Large intestine (tissue), 3 donors: ENCODE data around the gene LTBP1. TPM values are rescaled to one million over a fixed set of nuclear protein-coding genes. Genes with fewer than 3 reads are reported as not detected.

Source experiments
- DNase-seq, 2 donors: peaks; one replicate each; pipeline versions ENCODE4 v3.0.0 to v3.0.0-alpha.2; 2013
- H3K27ac ChIP-seq: one replicate; pipeline ENCODE4 v1.5.1; 2013; ENCODE audit warnings: low read length
- H3K27me3 ChIP-seq: 2 replicates; pipeline ENCODE4 v1.6.1; 2013; ENCODE audit warnings: low read length; ENCODE audit not compliant: control insufficient read depth, insufficient read depth
- H3K36me3 ChIP-seq: 2 replicates; pipeline ENCODE4 v1.6.1; 2013; ENCODE audit warnings: low read length; ENCODE audit not compliant: control insufficient read depth, insufficient read depth
- H3K4me1 ChIP-seq: one replicate; pipeline ENCODE4 v1.6.1; 2013; ENCODE audit warnings: low read length; ENCODE audit not compliant: control insufficient read depth, insufficient read depth
- H3K4me3 ChIP-seq: one replicate; pipeline ENCODE4 v1.5.1; 2013; ENCODE audit warnings: low read length
- H3K9me3 ChIP-seq: one replicate; pipeline ENCODE4 v1.6.1; 2013; ENCODE audit warnings: mild to moderate bottlenecking, low read depth, low read length, moderate library complexity; ENCODE audit not compliant: control insufficient read depth
- WGBS: methylation state at CpG from one replicate; pipeline ENCODE4 v1.1.5; 2013; ENCODE audit warnings: low lambda C conversion rate; ENCODE audit not compliant: insufficient coverage; 5-methylcytosine and 5-hydroxymethylcytosine counted together
- polyA plus RNA-seq: library from polyadenylated mRNA; unstranded; fragments of 120-200 nt; gene quantifications from one replicate; pipeline ENCODE4 v1.2.1, GENCODE V29; 2013

The LTBP1 gene
- polyA plus RNA-seq, 1 donor: 22.9 TPM

- no CpG with 5 or more reads among the region's 7 CpGs for WGBS
- DNase-seq: peak in 1 of 2 donors; percentile 24
- H3K27me3 ChIP-seq: no peaks in the 10 kb centered on the region
- no peaks in the 10 kb centered on the region for H3K9me3 ChIP-seq
- no peak overlapping the region for H3K4me3 ChIP-seq
- H3K36me3 ChIP-seq: no peaks in the 10 kb centered on the region
- no peaks in the 10 kb centered on the region for H3K4me1 ChIP-seq
- no peak overlapping the region for H3K27ac ChIP-seq
These were observed 344.7 kb downstream of the LTBP1 start for GRCh38 chr2:33291278-33292013.

DNA sequence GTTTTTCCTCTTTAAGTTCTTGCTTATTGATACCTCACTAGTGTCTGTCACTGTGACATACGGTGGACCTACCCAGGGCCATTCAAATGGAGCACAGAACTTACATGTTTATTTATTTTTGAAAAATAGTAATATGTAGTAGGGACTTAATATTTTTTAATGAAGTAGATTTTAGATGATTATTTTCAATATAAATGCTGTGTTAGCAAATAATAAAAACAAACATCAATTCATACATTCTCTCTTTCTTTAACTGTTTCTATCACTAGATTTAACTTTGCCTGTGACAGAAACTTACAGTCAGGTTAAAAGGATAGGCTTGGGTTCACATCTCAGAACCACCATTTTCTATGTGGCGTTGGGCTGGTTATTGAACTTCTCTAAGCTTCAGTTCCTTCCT is 345.3 kb downstream of the LTBP1 start:
- 63% methylated on average over 1 of the region's 2 CpGs for WGBS
- no peaks in the 10 kb centered on the region for H3K36me3 ChIP-seq
- no peak for DNase-seq
- no peak overlapping the region for H3K4me3 ChIP-seq
- no peaks in the 10 kb centered on the region for H3K9me3 ChIP-seq
- H3K4me1 ChIP-seq: no peaks in the 10 kb centered on the region
- H3K27ac ChIP-seq: no peak overlapping the region
- no peaks in the 10 kb centered on the region for H3K27me3 ChIP-seq

DNA sequence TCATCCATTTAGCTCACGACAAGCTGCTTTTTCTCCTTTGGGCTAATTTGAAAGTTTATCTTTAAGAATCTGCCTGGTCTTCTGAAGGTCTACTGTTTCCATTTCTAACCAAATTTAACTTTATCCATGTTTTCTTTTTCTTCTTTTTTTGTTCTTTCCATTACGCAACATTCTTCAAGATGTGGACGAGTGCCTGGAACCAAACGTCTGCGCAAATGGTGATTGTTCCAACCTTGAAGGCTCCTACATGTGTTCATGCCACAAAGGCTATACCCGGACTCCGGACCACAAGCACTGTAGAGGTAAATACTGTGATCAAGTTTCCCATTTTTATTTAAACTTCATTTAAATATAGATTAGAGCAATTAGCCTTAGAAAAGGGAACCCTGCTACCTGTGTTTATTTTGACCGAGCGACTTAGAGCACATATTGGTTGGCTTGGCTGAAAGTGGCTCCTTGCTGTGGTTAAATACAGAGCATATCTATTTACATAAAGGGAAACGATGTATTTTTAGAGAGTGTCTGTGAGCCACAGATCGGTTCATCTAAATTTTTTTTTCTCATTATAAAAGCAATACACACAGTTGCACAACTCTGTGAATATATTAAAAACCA is 346.3 kb downstream of the LTBP1 start:
- H3K27ac ChIP-seq: no peak overlapping the region
- no peak overlapping the region for H3K4me3 ChIP-seq
- H3K36me3 ChIP-seq: no peaks in the 10 kb centered on the region
- no peaks in the 10 kb centered on the region for H3K27me3 ChIP-seq
- WGBS: 94% methylated on average over 3 of the region's 11 CpGs
- no peaks in the 10 kb centered on the region for H3K4me1 ChIP-seq
- no peaks in the 10 kb centered on the region for H3K9me3 ChIP-seq
- no peak for DNase-seq

DNA sequence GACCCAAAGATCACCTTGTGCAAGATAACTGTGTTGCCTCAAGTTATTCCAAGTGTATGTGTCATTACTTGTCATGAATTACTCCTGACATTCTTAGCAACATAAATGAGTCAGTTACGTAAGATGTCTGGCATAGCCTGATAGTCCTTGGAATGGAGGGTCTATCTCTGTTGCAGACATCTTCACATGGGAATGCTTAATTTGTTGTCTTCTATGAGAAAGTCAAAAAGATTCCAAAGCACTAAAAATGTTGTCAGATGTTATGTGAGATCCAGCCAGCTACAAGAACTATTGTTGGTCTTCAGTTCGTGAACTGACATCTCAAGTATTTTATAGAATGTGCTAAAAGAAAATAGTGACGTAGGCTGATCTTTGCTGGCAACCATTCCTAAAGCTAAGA is 351.5 kb downstream of the LTBP1 start:
- no peak for DNase-seq
- Histone ChIP-seq H3K4me1 (no peaks in the 10 kb centered on the region), H3K36me3 (no peaks in the 10 kb centered on the region)

DNA sequence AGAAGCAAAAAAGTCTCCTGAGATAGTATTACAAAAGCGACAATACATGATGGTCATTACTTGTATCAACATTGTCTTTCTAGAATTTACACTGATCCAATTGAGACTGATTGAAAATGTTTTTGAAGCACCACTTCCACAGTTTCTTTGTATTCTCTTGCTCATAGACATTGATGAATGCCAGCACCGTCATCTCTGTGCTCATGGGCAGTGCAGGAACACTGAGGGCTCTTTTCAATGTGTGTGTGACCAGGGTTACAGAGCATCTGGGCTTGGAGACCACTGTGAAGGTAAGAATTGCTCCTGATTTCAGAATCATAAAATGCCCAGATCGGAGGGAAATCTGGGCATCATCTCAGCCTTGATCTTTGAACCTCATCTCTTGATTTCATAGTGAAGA is 354.6 kb downstream of the LTBP1 start:
- no peak for DNase-seq
- Histone ChIP-seq H3K36me3 (peaks cover 2% of the 10 kb centered on the region), H3K27me3 (no peaks in the 10 kb centered on the region), H3K4me3 (no peak overlapping the region), H3K9me3 (no peaks in the 10 kb centered on the region), H3K4me1 (no peaks in the 10 kb centered on the region), H3K27ac (no peak overlapping the region)
- WGBS: 60% methylated on average over 1 of the region's 3 CpGs

More for the DNA sequence above, 351.5 kb downstream of the LTBP1 start:
- no peak overlapping the region for H3K27ac ChIP-seq
- no peak overlapping the region for H3K4me3 ChIP-seq
- H3K27me3 ChIP-seq: no peaks in the 10 kb centered on the region
- 80% methylated on average over 1 of the region's 3 CpGs for WGBS
- H3K9me3 ChIP-seq: no peaks in the 10 kb centered on the region

- H3K9me3 ChIP-seq: no peaks in the 10 kb centered on the region
- no peak overlapping the region for H3K4me3 ChIP-seq
- H3K27ac ChIP-seq: no peak overlapping the region
- DNase-seq: no peak
- H3K4me1 ChIP-seq: no peaks in the 10 kb centered on the region
- WGBS: no CpG with 5 or more reads among the region's 2 CpGs
- no peaks in the 10 kb centered on the region for H3K27me3 ChIP-seq
- H3K36me3 ChIP-seq: peaks cover 2% of the 10 kb centered on the region
These were observed 355.6 kb downstream of the LTBP1 start for GRCh38 chr2:33302348-33302747.

DNA sequence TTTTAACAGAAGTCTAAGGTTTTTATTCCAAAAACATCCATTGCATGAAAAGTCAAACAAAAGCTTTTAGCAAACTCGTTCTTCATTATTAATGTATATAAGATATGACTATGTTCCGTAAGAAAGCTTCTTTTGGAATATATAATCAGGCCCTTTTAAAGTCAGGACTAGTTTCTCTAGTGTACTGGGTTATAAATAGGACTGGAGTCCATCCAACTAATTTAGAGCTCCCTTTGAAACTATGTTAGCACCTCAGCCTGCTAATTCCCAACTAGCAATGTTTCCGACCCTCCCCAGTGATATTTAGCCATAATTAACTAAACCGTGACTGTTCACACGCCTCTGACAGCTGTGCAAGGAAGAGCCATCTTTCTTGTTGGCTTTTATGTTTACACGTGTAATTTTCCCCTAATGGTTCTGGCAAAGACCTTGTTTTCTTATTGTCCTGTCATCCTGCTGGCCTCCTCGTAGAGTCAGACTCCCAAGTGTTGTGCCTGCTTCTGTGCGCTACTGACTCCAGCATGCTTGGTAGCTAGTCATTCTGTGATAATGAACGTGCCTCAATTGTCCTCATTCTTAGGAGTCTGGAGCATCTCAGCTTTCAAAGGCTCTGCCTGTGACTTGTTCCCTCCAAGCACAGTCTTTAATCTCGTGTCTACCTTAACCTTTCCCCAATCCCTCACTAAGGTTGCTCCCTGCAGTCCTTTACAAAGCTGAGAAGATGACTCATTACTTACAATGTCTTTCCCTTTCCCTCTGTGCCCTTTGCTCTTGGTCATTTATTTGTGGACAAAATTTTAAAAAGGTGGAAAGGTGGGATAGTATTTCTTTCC is 357.5 kb downstream of the LTBP1 start:
- no peak for DNase-seq
- Histone ChIP-seq H3K9me3 (no peaks in the 10 kb centered on the region), H3K27me3 (no peaks in the 10 kb centered on the region), H3K4me3 (no peak overlapping the region), H3K36me3 (peaks cover 2% of the 10 kb centered on the region), H3K27ac (no peak overlapping the region), H3K4me1 (no peaks in the 10 kb centered on the region)
- 79% methylated on average over 3 of the region's 10 CpGs for WGBS

- H3K36me3 ChIP-seq: peaks cover 2% of the 10 kb centered on the region
- H3K27me3 ChIP-seq: no peaks in the 10 kb centered on the region
- no peak overlapping the region for H3K27ac ChIP-seq
- H3K4me1 ChIP-seq: no peaks in the 10 kb centered on the region
- no peaks in the 10 kb centered on the region for H3K9me3 ChIP-seq
- WGBS: 89% methylated on average over 4 of the region's 9 CpGs
- H3K4me3 ChIP-seq: no peak overlapping the region
- no peak for DNase-seq
These were observed 361.0 kb downstream of the LTBP1 start for GRCh38 chr2:33307659-33308270.

DNA sequence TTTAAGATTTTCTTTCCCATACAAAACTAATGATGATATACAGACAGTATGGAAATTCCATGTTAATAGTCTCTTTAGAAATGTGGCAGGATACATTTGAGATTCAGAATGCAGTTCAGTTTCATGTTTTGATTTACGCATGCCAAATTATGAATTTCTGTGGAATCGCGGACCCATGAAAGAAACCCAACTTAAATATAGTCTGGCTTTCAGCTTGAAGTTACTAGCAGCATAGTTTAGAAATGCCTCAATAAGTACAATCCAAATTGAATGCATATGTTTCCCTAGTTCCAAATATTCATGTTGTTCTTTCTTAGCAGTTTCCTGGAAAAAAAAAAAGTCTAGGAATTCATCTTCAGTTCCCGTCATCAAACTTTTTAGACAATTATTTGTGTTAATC is 365.6 kb downstream of the LTBP1 start:
- no peak overlapping the region for H3K27ac ChIP-seq
- no peaks in the 10 kb centered on the region for H3K36me3 ChIP-seq

GRCh38 chr2:33313039-33313438 is 366.3 kb downstream of the LTBP1 start:
- no peaks in the 10 kb centered on the region for H3K27me3 ChIP-seq
- 100% methylated on average over 1 of the region's 3 CpGs for WGBS
- no peak overlapping the region for H3K4me3 ChIP-seq
- no peaks in the 10 kb centered on the region for H3K4me1 ChIP-seq
- H3K9me3 ChIP-seq: no peaks in the 10 kb centered on the region
- no peak for DNase-seq
- H3K36me3 ChIP-seq: no peaks in the 10 kb centered on the region
- no peak overlapping the region for H3K27ac ChIP-seq

More for the DNA sequence above, 365.6 kb downstream of the LTBP1 start:
- H3K4me3 ChIP-seq: no peak overlapping the region
- H3K27me3 ChIP-seq: no peaks in the 10 kb centered on the region
- DNase-seq: no peak
- no peaks in the 10 kb centered on the region for H3K9me3 ChIP-seq
- WGBS: no CpG with 5 or more reads among the region's 4 CpGs
- no peaks in the 10 kb centered on the region for H3K4me1 ChIP-seq
